IPS DF 4.7 (cell line): ENCODE measurements around the gene PRKAR1B.

Source experiments
- DNase-seq: peaks from one replicate; pipeline ENCODE4 v3.0.0-alpha.2; 2013; ENCODE audit warnings: low spot score; ENCODE audit errors: extremely low read depth

PRKAR1B gene

GRCh38 chr7:698515-699475 is 28.3 kb downstream of the PRKAR1B start:
- DNase-seq: no peak

GRCh38 chr7:696812-697551 is 30.1 kb downstream of the PRKAR1B start:
- no peak for DNase-seq

DNA sequence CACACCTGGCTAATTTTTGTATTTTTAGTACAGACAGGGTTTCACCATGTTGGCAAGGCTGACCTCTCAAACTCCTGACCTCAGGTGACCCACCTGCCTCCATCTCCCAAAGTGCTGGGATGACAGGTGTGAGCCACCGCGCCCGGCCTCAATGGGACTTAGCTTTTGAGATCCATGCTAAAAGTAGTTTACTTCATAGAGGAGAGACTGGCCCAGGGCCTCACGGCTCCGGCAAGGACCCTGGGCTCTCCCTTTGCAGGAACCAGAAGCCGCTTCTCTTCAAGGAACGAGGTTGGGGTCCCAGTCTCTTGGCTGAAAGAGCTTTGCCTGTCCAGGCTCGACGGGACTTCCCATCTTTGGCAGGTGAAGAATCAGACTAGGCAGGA is 30.7 kb downstream of the PRKAR1B start:
- no peak for DNase-seq

DNA sequence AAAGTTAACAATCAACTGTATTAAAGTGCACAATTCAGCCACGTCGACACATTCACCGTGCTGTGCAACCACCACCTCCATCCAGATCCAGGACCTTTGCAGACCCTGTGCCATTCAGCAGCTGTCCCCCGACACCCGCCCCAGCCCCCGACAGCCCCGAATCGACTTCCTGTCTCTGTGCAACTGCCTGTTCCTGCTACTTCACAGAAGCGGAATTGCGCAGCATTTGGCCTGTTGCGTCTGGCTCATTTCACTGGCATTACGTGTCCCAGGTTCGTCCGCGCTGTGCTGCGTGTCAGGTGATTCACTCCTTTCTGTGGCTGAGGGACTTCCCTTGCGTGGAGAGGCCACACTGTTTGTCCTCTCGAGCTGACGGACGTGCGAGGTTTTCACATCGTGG is 33.8 kb downstream of the PRKAR1B start:
- DNase-seq: no peak

DNA sequence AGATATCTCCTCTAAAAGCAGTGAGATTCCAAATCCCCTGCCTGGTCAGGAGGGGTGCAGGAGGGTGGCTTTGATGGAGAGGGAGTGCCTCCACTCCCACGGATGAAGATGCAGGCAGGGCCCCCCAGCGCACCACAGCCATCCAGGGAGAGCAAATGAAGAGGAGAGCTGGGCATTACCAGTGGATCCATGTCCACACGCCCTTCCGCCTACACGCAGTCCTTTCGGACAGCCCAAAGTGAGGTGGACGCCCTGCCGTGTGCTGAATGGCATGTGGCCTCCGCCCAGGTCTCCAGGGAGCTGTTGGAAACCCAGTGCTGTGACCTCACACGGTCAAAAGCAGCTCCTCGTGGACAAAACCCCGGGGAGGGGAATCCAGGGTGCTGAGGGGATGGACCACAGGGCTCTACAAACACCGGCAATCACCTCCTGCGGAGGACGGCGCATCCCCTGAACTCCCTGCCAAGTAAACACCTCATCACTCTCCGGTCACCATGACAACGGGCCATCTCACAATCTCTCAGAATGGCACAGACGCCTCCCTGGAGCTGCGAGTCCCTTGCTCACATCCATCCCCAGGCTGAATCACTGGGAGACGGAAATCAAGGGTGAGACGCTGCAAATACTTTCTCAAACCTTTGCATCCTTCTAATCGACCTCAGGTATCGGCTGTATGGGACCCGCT is 35.6 kb downstream of the PRKAR1B start:
- no peak for DNase-seq

- no peak for DNase-seq
These were observed 36.4 kb downstream of the PRKAR1B start for GRCh38 chr7:690478-691360.

GRCh38 chr7:685540-685939 is 41.5 kb downstream of the PRKAR1B start:
- no peak for DNase-seq

DNA sequence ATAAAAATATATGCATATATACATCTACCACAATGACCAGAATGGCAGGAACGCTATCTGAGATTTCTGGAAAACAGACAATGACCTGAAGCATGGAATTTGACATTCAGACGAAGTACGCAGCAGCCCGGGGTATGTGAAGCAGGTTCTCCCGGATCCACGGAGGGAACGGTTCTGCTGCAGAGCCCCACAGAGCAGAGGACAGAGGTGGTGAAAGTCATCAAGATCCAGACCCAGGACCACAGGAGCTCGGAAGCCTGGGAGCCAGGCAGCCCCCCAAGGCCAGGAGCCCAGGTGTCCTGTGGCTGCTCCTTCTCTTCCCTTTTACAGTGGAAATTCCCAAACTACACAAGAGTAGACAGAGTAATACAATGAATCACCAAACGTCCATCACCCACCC is 42.7 kb downstream of the PRKAR1B start:
- no peak for DNase-seq

DNA sequence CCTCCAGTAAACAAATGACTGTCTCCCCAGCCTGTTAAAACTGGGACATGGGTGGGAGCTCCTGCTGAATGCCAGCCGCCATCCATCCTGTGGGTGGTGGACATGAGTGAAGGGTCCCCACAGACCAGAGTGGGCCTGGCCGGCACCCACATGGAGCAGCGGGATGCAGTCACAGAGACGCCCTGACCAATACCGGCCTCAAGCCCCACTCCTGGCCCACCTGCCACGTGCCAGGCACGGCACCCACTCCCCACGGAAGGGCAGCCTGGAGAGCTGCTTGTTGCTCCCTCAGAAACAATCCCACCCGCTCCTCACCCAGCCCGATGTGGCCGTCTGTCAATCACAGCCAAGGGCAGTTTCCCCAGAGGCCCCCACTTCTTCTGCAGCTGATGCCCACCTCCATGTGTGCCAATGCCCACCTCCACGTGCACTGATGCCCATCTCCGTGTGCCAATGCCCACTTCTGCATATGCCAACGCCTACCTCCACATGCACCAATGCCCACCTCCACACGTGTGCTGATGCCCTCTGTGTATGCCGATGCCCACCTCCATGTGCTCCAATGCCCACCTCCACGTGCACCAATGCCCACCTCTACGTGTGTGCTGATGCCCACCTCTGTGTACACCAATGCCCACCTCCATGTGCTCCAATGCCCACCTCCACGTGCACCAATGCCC is 43.4 kb downstream of the PRKAR1B start:
- no peak for DNase-seq

- DNase-seq: no peak
These were observed 44.3 kb downstream of the PRKAR1B start for GRCh38 chr7:682810-683209.

DNA sequence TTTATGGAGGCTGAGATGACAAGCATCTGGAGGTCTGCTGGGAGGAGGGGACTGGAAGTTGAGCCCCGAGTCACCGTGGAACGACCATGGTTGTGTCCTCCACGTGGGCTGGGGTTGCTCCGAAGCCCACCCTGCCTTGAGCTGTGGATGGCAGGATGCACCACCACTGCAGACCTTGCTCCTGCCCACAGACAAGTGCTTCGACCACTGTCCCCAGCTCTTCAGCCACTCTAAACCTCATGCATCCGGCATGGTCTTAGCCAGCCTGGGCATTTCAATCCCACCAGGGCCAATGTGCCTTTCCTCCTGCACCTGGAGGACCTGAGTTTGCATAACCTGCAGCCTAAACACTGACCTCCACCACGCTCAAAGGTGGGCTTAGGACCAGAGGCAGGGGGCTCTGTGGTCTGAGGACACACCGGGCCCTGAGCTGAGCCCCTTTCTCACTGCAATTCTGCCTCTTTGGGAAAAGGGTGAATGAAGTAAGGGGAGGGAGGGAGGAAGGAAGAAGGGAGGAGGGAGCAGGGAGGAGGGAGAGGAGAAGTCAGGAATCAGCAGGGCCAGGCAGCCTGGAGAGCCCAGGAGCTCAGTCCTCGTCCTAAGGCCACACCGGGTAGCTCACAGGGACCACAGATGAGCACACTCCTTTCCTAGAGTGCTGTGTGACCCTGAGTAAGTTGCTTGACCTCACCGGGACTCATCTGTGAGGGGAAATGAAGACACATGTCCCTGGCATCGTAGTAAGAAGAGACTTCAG is 45.4 kb downstream of the PRKAR1B start:
- no peak for DNase-seq

DNA sequence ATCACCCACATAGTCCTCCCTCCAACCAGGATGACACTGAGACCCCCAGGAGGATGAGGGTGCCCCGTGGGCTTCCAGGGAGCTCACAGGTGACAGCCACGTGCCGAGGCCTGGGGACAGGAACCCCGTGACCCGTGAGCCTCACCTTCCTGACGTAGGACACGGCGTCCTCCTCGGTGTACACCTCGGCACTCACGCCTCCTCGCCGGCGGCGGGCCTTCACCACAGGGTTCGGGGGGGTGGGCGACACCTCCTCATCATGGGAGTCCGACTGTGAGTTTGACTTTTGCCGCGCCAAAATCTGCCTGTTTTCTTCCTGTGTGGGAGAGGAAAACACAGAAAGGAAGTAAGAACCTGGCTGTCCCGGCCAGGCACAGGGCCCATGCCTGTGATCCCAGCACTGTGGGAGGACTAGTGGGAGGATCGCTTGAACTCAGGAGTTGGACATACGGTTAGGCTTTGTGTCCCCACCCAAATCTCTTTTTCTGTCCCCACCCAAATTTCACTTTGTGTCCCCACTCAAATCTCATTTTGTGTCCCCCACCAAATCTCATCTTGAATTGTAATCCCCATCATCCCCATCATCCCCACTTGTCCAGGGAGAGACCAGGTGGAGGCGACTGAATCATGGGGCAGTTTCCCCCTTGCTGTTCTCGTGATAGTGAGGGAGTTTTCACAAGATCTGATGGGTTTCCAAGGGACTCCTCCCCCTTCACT is 46.5 kb downstream of the PRKAR1B start:
- DNase-seq: no peak

DNA sequence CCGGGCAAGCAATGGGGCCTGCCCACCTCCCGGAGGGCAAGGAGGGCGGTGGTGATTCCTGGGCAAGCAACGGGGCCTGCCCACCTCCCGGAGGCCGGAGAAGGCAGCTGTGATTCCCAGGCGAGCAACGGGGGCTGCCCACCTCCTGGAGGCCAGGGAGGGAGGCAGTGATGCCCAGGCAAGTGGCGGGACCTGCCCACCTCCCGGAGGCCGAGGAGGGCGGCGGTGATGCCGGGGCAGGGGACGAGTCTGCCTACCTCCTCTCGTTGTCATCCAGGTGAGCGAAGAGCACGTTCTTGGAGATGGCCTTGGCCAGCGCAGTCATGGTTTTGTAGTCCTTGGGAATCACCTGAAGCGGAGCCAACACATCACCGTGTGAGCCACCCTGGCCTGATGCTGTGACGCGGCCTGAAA is 50.1 kb downstream of the PRKAR1B start:
- no peak for DNase-seq

GRCh38 chr7:676246-676971 is 50.7 kb downstream of the PRKAR1B start:
- DNase-seq: no peak

DNA sequence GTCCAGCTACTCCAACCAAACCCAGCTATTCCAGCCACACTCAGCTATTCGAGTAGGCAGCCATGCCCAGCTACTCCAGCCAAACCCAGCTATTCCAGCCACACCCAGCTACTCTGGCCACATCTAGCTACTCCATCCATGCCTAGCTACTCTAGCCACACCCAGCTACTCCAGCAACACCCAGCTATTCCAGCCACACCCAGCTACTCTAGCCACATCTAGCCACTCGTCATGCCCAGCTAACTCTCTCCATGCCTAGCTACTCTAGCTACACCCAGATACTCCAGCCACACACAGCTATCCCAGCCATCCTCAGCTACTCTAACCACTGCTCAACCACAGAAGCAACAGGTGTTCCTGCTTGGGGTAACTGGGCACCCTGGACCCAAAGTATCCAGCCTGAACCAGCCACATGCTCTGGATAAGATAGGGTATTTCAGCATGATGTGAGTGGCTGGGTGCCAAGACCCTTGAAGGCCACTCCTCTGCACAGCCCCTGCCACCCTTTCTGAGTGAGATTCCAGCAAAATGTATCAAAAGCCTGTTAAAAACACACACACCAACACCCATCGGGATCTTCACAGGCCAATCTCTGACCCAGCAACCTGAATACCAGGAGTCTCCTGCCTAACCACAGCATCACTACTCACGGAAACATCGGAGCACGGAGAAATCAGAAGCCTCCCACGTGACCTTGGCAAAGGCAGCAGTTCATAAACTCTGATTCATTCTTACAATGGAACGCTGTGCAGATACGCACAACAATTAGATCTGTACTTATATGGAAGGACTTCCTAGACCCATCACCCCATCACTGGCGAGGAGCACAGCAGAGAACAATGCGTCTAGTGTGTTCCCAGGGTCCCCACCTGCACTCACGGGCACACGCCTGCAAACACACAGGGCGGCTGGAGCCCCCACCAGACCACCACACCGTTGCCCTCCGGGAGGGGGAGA is 52.3 kb downstream of the PRKAR1B start:
- DNase-seq: no peak

DNA sequence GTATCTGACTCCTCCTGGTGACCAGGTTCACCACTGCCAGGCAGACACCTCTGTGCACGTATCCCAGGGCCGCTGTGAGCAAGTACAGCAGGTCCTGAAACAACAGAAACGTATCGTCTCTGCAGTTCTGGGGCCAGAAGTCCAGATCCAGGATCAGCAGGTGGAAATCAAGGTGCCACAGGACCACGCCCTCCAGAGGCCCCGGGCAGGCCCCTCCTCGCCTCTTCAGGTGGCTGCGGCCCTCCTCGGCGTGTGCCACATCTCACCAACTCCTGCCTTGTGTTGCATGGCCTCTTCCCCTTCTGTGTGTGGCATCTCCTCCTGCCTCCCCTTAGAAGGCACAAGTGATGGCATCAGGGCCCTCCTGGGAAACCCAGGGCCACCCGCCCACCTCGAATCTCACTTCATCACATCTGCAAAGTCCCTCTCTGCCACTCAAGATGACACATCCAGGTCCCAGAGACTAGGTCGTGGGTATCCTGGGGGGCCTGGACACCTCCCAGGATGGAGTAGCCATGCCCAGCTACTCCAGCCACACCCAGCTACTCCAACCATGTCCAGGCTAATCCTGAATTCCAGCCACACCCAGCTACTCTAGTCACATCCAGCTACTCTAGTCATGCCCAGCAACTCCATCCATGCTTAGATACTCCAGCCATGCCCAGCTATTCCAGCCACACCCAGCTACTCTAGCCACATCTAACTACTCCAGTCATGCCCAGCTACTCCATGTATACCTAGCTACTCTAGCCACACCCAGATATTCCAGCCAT is 53.2 kb downstream of the PRKAR1B start:
- no peak for DNase-seq
